ENCODE data around the gene CSTF2T. TPM values are rescaled to one million over a fixed set of nuclear protein-coding genes. Genes with fewer than 3 reads are reported as not detected.

CSTF2T gene
- total and polyA plus RNA-seq, 9 donors: 14.3 to 38.2 (median 30.1) TPM

DNA sequence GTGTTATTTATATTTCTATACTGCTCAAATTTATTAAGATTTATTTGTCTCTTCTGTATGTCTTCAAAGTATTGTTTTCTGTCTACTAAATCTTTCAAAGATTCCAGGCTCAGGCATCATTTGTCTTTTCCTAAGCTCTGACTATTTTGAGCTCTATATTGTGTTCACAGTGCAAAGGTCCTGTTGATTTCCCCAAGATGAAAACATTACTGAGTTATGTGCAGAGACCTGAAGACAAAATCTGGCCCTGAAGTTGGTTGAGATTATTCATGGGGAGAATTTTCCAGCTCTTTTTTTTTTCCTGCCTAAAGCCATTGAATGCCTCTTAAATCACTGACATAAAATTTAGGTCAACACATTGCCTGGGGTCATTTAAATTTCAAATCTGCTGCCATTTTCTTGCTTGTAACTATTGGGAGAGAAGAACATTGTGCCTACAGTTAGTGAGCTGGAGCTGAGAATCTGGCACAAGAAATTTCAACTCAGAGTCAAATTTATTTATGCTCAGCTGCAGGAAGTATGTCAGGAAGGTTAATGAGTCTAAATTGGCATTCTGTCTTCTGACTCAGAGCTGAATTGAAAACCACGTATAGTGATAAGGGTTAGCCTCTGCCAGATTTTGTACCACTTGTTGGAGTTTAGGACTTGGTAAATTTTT, 31.6 kb downstream of the CSTF2T start:
- no peak for TF ChIP-seq CTCF (IDR thresholded peaks at IDR 0.05)
- no peak for TF ChIP-seq EP300 (IDR thresholded peaks at IDR 0.05)
- TF ChIP-seq POLR2A (IDR thresholded peaks at IDR 0.05): no peak
- Histone ChIP-seq H3K27me3 (no peaks in the 10 kb centered on the region), H3K4me1 (ENCODE audit: insufficient read depth) (no peaks in the 10 kb centered on the region), H3K9me3 (no peaks in the 10 kb centered on the region), H3K27ac (no peak overlapping the region), H3K36me3 (no peaks in the 10 kb centered on the region), H3K4me3 (no peak overlapping the region)
- 3 to 8% (median 3%) methylated on average over 1 of the region's 1 CpG for WGBS, 3 donors
- intact Hi-C loops (cut with DNase I): no loop called here
- no peak for DNase-seq

DNA sequence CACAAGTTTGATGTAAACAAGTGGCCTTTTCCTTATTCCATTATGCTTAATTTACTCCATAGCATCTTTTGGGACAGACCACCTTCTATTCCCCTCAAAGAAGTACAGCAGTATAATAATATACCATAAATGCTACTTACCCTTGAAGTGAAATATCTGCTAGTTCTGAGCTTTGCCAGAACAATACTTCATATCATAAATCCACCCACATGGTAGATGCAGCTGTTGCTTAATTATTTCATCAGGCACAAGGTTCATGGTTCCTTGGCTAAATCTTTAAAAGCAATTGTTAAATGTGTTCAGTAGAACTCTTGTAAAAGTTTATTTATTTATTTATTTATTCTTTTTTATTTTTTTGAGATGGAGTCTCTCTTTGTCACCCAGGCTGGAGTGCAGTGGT, 32.9 kb downstream of the CSTF2T start:
- Histone ChIP-seq H3K4me1 (ENCODE audit: insufficient read depth) (no peaks in the 10 kb centered on the region), H3K27me3 (no peaks in the 10 kb centered on the region), H3K4me3 (no peak overlapping the region), H3K9me3 (no peaks in the 10 kb centered on the region), H3K36me3 (no peaks in the 10 kb centered on the region), H3K27ac (no peak overlapping the region)
- DNase-seq: no peak
- no peak for TF ChIP-seq CTCF (IDR thresholded peaks at IDR 0.05)
- TF ChIP-seq EP300 (IDR thresholded peaks at IDR 0.05): no peak
- TF ChIP-seq POLR2A (IDR thresholded peaks at IDR 0.05): no peak
- intact Hi-C loops (cut with DNase I): no loop called here

DNA sequence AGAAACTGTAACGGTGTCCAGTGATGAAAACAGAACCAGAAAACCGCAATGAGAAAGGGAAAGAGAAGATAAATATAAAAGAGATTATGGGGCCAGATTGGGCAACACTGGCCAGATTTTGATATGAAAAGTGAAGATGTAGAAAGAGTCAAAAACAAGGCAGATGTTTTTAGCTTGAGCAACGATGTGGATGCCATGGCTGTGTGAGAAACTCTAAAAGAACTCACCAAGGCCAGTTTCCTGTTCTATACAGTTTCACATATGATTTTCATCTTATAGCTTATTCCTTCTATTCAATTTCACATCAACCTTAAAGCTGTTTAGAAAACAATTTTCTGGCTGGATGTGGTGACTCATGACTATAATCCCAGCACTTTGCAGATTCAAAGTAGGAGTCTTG, 36.3 kb downstream of the CSTF2T start:
- Histone ChIP-seq H3K27me3 (no peaks in the 10 kb centered on the region), H3K27ac (no peak overlapping the region), H3K4me3 (no peak overlapping the region), H3K4me1 (ENCODE audit: insufficient read depth) (no peaks in the 10 kb centered on the region), H3K9me3 (no peaks in the 10 kb centered on the region), H3K36me3 (no peaks in the 10 kb centered on the region)
- 79 to 91% (median 80%) methylated on average over 3 of the region's 3 CpGs for WGBS, 3 donors
- TF ChIP-seq POLR2A (IDR thresholded peaks at IDR 0.05): no peak
- no peak for TF ChIP-seq CTCF (IDR thresholded peaks at IDR 0.05)
- TF ChIP-seq EP300 (IDR thresholded peaks at IDR 0.05): no peak
- DNase-seq: no peak
- intact Hi-C loops (cut with DNase I): no loop called here

- Histone ChIP-seq H3K4me1 (ENCODE audit: insufficient read depth) (no peaks in the 10 kb centered on the region), H3K27me3 (no peaks in the 10 kb centered on the region), H3K4me3 (no peak overlapping the region), H3K9me3 (no peaks in the 10 kb centered on the region), H3K36me3 (no peaks in the 10 kb centered on the region), H3K27ac (no peak overlapping the region)
- intact Hi-C loops (cut with DNase I): no loop called here
- no peak for TF ChIP-seq POLR2A (IDR thresholded peaks at IDR 0.05)
- no peak for TF ChIP-seq CTCF (IDR thresholded peaks at IDR 0.05)
- TF ChIP-seq EP300 (IDR thresholded peaks at IDR 0.05): no peak
- no peak for DNase-seq
- WGBS, 3 donors: 77 to 81% (median 79%) methylated on average over 1 of the region's 1 CpG
These were observed 40.1 kb downstream of the CSTF2T start for GRCh38 chr10:51659344-51659743.
